ENCODE data around the gene IGFALS.
A peak's percentile ranks its signal among the peaks of the same experiment; 100 is the strongest.

The IGFALS gene

DNA sequence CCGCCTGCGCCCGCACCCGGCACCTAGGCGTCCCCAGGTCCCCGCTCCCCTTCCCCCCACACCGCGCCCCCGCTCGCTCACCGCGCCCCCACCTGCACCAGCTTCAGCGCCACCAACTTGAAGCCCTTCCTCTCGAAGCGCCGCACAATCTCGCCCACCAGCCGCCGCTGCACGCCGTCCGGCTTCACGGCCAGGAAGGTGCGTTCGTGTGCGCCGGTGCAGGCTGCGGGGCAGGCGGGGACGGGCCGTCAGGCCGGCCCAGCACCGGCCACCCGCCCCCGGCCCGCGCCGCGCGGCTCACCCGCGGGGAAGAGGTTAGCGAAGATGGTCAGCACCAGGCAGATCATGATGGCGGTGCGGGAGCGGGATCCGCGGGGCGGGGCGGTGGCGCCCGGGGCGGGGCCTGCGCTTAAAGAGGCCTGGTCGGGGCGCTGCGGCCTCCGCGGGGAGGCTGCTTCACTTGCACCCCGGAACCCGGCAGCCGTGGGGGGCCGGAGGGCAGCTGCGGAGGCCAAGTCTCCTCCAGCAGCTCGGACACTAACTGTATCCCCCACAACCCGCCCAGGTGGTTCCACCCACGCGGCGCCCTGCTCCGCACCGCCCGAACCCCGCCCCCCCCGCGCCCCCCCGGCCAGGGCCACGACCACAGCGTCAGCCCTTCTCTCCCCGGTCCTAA lies 22.2 kb downstream of the IGFALS start, which contains the start of gene NME3:
Gene NME3 (minus strand): TSS at position 356 of the 676 bp plus-strand sequence. CDS start 9 bp downstream, at position 347.
- Mint-ChIP-seq H3K4me3 (peak within 1 kb of the TSS; percentile 96), H3K9me3 (no peaks in the 10 kb centered on the region), H3K36me3 (ENCODE audit: low read depth) (no peaks in the 10 kb centered on the region), H3K4me1 (peaks cover 13% of the 10 kb centered on the region), H3K27me3 (ENCODE audit: low read depth, poor library complexity) (no peaks in the 10 kb centered on the region), H3K27ac (peak within 1 kb of the TSS; percentile 43)
- TF ChIP-seq, protein P1, sequence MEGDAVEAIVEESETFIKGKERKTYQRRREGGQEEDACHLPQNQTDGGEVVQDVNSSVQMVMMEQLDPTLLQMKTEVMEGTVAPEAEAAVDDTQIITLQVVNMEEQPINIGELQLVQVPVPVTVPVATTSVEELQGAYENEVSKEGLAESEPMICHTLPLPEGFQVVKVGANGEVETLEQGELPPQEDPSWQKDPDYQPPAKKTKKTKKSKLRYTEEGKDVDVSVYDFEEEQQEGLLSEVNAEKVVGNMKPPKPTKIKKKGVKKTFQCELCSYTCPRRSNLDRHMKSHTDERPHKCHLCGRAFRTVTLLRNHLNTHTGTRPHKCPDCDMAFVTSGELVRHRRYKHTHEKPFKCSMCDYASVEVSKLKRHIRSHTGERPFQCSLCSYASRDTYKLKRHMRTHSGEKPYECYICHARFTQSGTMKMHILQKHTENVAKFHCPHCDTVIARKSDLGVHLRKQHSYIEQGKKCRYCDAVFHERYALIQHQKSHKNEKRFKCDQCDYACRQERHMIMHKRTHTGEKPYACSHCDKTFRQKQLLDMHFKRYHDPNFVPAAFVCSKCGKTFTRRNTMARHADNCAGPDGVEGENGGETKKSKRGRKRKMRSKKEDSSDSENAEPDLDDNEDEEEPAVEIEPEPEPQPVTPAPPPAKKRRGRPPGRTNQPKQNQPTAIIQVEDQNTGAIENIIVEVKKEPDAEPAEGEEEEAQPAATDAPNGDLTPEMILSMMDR (IDR thresholded peaks at IDR 0.05): no peak
- DNase-seq: peak; percentile 80

DNA sequence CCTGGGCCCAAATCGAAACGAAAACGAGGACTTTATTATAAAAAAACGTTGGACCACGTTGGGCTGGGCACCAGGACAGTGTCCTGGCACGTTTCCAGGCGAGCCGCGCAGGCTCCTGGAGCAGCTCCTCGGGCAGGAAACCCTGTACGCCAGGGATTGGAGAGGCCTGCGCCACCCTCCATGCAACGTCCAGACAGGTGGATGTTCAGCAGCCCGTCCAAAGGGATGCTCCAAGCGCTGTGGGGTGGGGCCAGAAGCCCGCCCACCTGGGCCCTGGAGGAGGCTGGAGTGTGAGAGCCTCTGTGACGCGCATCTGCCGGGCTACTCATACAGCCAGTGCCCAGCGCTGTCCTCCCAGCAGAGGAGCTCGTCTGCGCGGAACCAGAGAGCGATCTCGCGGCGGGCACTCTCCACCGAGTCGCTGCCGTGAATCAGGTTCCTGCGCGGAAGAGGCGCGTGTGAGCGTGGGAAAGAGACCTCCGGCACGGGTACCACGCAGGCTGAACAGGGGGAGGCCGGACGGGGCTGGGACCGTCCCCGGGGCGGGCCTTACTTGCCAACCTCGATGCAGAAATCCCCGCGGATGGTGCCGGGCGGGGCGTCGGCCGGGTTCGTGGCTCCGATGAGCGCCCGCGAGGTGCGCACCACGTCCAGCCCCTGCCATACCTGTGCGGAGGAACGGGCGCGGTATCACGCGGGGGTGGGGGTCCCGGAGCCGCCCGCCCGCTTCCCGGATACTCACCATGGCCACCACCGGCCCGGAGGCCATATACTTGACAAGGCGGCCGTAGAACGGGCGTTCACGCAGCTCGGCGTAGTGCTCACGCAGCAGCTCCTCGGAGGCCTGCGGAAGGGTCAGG lies 22.9 kb downstream of the IGFALS start:
- H3K27ac Mint-ChIP-seq: no peak overlapping the region
- peak; percentile 38 for DNase-seq

DNA sequence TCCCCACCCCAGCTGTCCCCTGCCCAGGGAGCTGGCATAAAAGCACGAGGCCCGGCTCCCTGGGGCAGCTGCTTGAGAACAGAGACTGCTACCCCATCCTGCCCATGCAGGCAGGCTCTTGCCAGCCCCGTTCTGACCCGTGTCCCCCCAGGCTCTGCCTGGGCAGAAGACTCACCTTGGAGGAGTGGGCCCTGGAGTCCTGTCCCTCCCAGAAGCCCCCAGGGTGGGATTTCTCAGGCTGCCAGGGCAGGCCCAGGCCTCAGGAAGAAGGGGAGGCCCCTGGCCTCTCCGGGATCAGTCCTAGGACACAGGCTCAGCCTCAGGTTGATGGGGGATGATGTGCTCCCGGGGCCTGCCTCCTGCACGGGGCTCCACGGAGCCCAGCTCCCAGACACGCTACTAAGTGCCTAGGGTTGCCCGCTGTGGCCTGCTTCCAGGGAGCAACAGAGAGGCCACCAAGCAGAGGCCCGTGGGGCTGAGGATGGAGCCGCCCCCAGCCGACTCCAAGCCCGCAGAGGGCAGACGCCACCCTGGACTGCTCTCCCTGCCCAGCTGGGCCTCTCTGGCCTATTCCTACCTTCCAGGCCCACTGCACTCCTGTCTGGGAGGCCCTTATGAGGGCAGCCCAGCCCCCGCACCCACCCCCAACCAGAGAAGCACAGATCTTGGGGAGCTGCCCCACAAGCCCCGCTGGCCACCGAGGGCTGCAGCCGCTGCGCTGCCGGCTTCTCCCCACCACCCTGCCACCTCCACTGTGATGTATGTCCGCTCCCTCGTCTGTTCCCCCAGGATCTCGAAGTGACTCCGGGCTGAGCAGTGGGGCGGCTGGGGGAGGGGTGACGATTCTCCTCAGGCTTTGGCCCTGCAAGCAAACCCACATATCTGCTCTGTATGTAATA lies 23.9 kb downstream of the IGFALS start:
- TF ChIP-seq, protein P1 (IDR thresholded peaks at IDR 0.05): no peak

More for the DNA sequence above, 22.9 kb downstream of the IGFALS start:
- TF ChIP-seq, protein P1 (IDR thresholded peaks at IDR 0.05): no peak
- no peaks in the 10 kb centered on the region for H3K36me3 Mint-ChIP-seq (ENCODE audit: low read depth)
- no peaks in the 10 kb centered on the region for H3K9me3 Mint-ChIP-seq
- H3K4me3 Mint-ChIP-seq: peak overlapping the region; percentile 84
- H3K27me3 Mint-ChIP-seq (ENCODE audit: low read depth, poor library complexity): no peaks in the 10 kb centered on the region
- H3K4me1 Mint-ChIP-seq: peaks cover 13% of the 10 kb centered on the region

DNA sequence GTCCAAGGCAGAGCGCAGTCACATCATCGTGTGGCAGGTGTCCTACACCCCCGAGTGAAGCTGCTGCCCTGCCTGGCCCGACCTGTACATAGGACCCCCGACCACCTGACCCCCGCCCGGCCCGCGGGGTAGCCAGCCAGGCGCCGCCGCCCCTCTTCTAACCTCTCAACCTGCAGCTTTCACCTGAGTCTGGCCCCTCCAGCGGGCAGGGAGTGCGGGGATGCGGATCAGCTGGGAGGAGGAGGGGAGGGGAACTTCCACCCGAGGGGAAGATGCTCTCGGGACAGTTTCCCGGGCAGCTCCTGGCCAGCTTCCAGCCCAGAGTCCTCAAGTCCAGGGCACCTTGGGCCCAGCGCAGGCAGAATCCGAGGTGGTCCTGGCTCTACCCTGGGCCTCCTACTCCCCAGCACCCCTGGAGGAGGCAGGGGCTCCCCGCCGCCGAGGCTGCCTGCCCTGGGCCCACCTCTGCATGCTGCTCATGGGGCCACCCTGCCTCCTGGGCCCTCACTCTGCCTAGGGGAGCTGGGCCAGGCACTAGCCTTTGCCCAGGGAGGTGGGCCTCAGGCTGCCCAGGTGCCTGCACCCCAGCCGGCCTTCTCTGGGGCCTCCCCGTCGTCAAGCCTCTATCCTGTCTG lies 24.6 kb downstream of the IGFALS start:
- peaks cover 11% of the 10 kb centered on the region for H3K4me1 Mint-ChIP-seq
- no peaks in the 10 kb centered on the region for H3K9me3 Mint-ChIP-seq
- no peak for DNase-seq
- TF ChIP-seq, protein P1 (IDR thresholded peaks at IDR 0.05): no peak
- no peak overlapping the region for H3K27ac Mint-ChIP-seq
- no peak overlapping the region for H3K4me3 Mint-ChIP-seq
- no peaks in the 10 kb centered on the region for H3K36me3 Mint-ChIP-seq (ENCODE audit: low read depth)
- no peaks in the 10 kb centered on the region for H3K27me3 Mint-ChIP-seq (ENCODE audit: low read depth, poor library complexity)

More for the DNA sequence above, 23.9 kb downstream of the IGFALS start:
- H3K9me3 Mint-ChIP-seq: no peaks in the 10 kb centered on the region
- H3K4me3 Mint-ChIP-seq: no peak overlapping the region
- no peaks in the 10 kb centered on the region for H3K36me3 Mint-ChIP-seq (ENCODE audit: low read depth)
- H3K4me1 Mint-ChIP-seq: peaks cover 13% of the 10 kb centered on the region
- DNase-seq: no peak
- H3K27me3 Mint-ChIP-seq (ENCODE audit: low read depth, poor library complexity): no peaks in the 10 kb centered on the region
- no peak overlapping the region for H3K27ac Mint-ChIP-seq

DNA sequence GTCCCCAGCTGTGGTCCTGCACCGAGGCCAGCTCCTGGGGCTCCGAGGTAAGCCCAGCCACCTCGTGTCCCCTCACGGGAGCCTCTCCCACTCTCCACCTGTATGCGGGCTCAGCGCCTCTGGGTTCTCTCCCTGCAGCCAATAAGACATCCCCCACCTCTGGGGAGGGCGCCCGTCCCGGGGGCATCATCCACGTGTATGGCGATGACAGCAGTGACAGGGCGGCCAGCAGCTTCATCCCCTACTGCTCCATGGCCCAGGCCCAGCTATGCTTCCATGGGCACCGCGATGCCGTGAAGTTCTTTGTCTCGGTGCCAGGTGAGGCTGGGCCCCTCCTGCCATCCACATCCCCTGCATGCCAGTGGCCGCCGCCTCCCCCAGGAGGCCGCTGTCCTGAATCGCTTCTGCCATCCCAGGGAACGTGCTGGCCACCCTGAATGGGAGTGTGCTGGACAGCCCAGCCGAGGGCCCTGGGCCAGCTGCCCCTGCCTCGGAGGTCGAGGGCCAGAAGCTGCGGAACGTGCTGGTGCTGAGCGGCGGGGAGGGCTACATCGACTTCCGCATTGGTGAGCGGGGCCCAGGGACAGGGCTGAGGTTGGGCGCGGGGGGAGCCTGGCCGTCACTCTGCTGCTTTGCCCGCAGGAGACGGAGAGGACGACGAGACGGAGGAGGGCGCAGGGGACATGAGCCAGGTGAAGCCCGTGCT lies 25.3 kb downstream of the IGFALS start:
- no peak for DNase-seq
- H3K4me3 Mint-ChIP-seq: no peak overlapping the region
- no peaks in the 10 kb centered on the region for H3K9me3 Mint-ChIP-seq
- no peak overlapping the region for H3K27ac Mint-ChIP-seq
- H3K36me3 Mint-ChIP-seq (ENCODE audit: low read depth): no peaks in the 10 kb centered on the region
- peaks cover 8% of the 10 kb centered on the region for H3K4me1 Mint-ChIP-seq
- TF ChIP-seq, protein P1 (IDR thresholded peaks at IDR 0.05): no peak
- H3K27me3 Mint-ChIP-seq (ENCODE audit: low read depth, poor library complexity): no peaks in the 10 kb centered on the region
